Mammary epithelial cell (primary cell): Measurements from ENCODE around the gene ICOSLG.

ENCODE experiments used
- EZH2 ChIP-seq: IDR thresholded peaks from 2 replicates; pipeline ENCODE4 v1.6.1; 2012; ENCODE audit warnings: low read length, inconsistent platforms, borderline replicate concordance
- TF ChIP-seq, protein P1 (sequence below), 2 donors: IDR thresholded peaks in 1 of 2; conservative IDR thresholded peaks in 1 of 2; 2 replicates each; pipeline ENCODE4 v1.5.1; 2011 to 2012; ENCODE audit warnings: inconsistent platforms in 2 of 2, low read length in 2 of 2, mild to moderate bottlenecking in 2 of 2, control low read depth in 1 of 2, low read depth in 1 of 2; ENCODE audit not compliant: insufficient read depth in 1 of 2; ENCODE audit errors: extremely low read depth in 1 of 2

- TF ChIP-seq EZH2 = no peak
- TF ChIP-seq, protein P1, sequence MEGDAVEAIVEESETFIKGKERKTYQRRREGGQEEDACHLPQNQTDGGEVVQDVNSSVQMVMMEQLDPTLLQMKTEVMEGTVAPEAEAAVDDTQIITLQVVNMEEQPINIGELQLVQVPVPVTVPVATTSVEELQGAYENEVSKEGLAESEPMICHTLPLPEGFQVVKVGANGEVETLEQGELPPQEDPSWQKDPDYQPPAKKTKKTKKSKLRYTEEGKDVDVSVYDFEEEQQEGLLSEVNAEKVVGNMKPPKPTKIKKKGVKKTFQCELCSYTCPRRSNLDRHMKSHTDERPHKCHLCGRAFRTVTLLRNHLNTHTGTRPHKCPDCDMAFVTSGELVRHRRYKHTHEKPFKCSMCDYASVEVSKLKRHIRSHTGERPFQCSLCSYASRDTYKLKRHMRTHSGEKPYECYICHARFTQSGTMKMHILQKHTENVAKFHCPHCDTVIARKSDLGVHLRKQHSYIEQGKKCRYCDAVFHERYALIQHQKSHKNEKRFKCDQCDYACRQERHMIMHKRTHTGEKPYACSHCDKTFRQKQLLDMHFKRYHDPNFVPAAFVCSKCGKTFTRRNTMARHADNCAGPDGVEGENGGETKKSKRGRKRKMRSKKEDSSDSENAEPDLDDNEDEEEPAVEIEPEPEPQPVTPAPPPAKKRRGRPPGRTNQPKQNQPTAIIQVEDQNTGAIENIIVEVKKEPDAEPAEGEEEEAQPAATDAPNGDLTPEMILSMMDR (conservative IDR thresholded peaks at IDR 0.05 in 1 of 2, IDR thresholded peaks at IDR 0.05 in 1 of 2; ENCODE audit: extremely low read depth in 1 of 2, insufficient read depth in 1 of 2, low read depth in 1 of 2, low read length in 2 of 2) = no peak
Measured at GRCh38 chr21:44285138-44285992, 44.6 kb upstream of the ICOSLG start, which contains the start of gene AIRE.
